Measurements from ENCODE around the gene GLRX. TPM values are rescaled to one million over a fixed set of nuclear protein-coding genes. Genes with fewer than 3 reads are reported as not detected.

The GLRX gene
- total RNA-seq, 1 experiment from 2014 or later: 27.3 TPM

- Histone ChIP-seq H3K27ac (ENCODE audit: low read depth, low read length, poor library complexity, severe bottlenecking) (no peak overlapping the region), H3K4me1 (ENCODE audit: insufficient read depth, low read length, poor library complexity, severe bottlenecking) (no peaks in the 10 kb centered on the region), H3K27me3 (replicated peaks; ENCODE audit: insufficient read depth, low read depth, low read length, poor library complexity) (no peaks in the 10 kb centered on the region), H3K9me3 (ENCODE audit: low read depth, low read length, poor library complexity, severe bottlenecking) (no peaks in the 10 kb centered on the region), H3K36me3 (ENCODE audit: insufficient read depth, low read length, poor library complexity, severe bottlenecking) (no peaks in the 10 kb centered on the region), H3K4me3 (ENCODE audit: low read depth, low read length, poor library complexity, severe bottlenecking) (no peak overlapping the region)
- intact Hi-C loops (cut with micrococcal nuclease; ENCODE audit: unreplicated experiment): loop anchor here (10.0 kb wide), 1 partner anchor 288 kb away; the partner anchor contains the start of genes ARSK and SKIC3
- no peak for DNase-seq (ENCODE audit: low spot score)
- TF ChIP-seq CTCF (conservative IDR thresholded peaks at IDR 0.05; ENCODE audit: low read depth, low read length) (no peak), EZH2 (IDR thresholded peaks at IDR 0.05; ENCODE audit: borderline replicate concordance, low read depth, low read length, poor library complexity, severe bottlenecking) (no peak)
- BruUV-seq (replicated peaks): no TSS peak
- ChIA-PET POLR2A (ENCODE audit: low non-redundant PET) (no interaction called here), CTCF (interaction anchor here (0.6 to 0.8 kb wide), 2 partner anchors 8 to 33 kb away, joined by 3 read pairs; no protein-coding TSS in a partner anchor)
These were observed 20.5 kb upstream of the GLRX start for GRCh38 chr5:95842854-95843544.

GRCh38 chr5:95841914-95842812 is 19.6 kb upstream of the GLRX start:
- POLR2A ChIA-PET (ENCODE audit: low non-redundant PET): no interaction called here
- no peaks in the 10 kb centered on the region for H3K9me3 ChIP-seq (ENCODE audit: low read depth, low read length, poor library complexity, severe bottlenecking)
- CTCF ChIA-PET: no interaction called here
- no peaks in the 10 kb centered on the region for H3K27me3 ChIP-seq (replicated peaks; ENCODE audit: insufficient read depth, low read depth, low read length, poor library complexity)
- no peak overlapping the region for H3K27ac ChIP-seq (ENCODE audit: low read depth, low read length, poor library complexity, severe bottlenecking)
- no peak for DNase-seq (ENCODE audit: low spot score)
- intact Hi-C loops (cut with micrococcal nuclease; ENCODE audit: unreplicated experiment): loop anchor here (10.0 kb wide), 1 partner anchor 287 kb away; the partner anchor contains the start of genes ARSK and SKIC3
- H3K4me3 ChIP-seq (ENCODE audit: low read depth, low read length, poor library complexity, severe bottlenecking): no peak overlapping the region
- TF ChIP-seq CTCF (conservative IDR thresholded peaks at IDR 0.05; ENCODE audit: low read depth, low read length) (no peak), EZH2 (IDR thresholded peaks at IDR 0.05; ENCODE audit: borderline replicate concordance, low read depth, low read length, poor library complexity, severe bottlenecking) (no peak)
- no TSS peak for BruUV-seq (replicated peaks)
- no peaks in the 10 kb centered on the region for H3K36me3 ChIP-seq (ENCODE audit: insufficient read depth, low read length, poor library complexity, severe bottlenecking)
- H3K4me1 ChIP-seq (ENCODE audit: insufficient read depth, low read length, poor library complexity, severe bottlenecking): no peaks in the 10 kb centered on the region

GRCh38 chr5:95840956-95841705 is 18.6 kb upstream of the GLRX start:
- Histone ChIP-seq H3K27me3 (replicated peaks; ENCODE audit: insufficient read depth, low read depth, low read length, poor library complexity) (no peaks in the 10 kb centered on the region), H3K4me1 (ENCODE audit: insufficient read depth, low read length, poor library complexity, severe bottlenecking) (peaks cover 6% of the 10 kb centered on the region), H3K36me3 (ENCODE audit: insufficient read depth, low read length, poor library complexity, severe bottlenecking) (no peaks in the 10 kb centered on the region), H3K9me3 (ENCODE audit: low read depth, low read length, poor library complexity, severe bottlenecking) (no peaks in the 10 kb centered on the region), H3K4me3 (ENCODE audit: low read depth, low read length, poor library complexity, severe bottlenecking) (no peak overlapping the region), H3K27ac (ENCODE audit: low read depth, low read length, poor library complexity, severe bottlenecking) (no peak overlapping the region)
- TF ChIP-seq CTCF (conservative IDR thresholded peaks at IDR 0.05; ENCODE audit: low read depth, low read length): no peak
- TF ChIP-seq EZH2 (IDR thresholded peaks at IDR 0.05; ENCODE audit: borderline replicate concordance, low read depth, low read length, poor library complexity, severe bottlenecking): no peak
- intact Hi-C loops (cut with micrococcal nuclease; ENCODE audit: unreplicated experiment): loop anchor here (10.0 kb wide), 1 partner anchor 286 kb away; the partner anchor contains the start of genes ARSK and SKIC3
- BruUV-seq (replicated peaks): no TSS peak
- CTCF ChIA-PET: no interaction called here
- POLR2A ChIA-PET (ENCODE audit: low non-redundant PET): no interaction called here
- no peak for DNase-seq (ENCODE audit: low spot score)

Data from A673 (cell line).